Measurements from ENCODE around the gene IL18BP.
A peak's percentile ranks its signal among the peaks of the same experiment; 100 is the strongest.

IL18BP gene

GRCh38 chr11:72007587-72007986, 8.9 kb downstream of the IL18BP start:
- no peak for DNase-seq
- in situ Hi-C loops (cut with MboI; ENCODE audit: low pct_unique_long_range_greater_than_20kb, low sequenced_read_pairs): loop anchor here (25.0 kb wide), 1 partner anchor 430 kb away; the partner anchor contains the start of gene CLPB

- DNase-seq: no peak
- in situ Hi-C loops (cut with MboI; ENCODE audit: low pct_unique_long_range_greater_than_20kb, low sequenced_read_pairs): loop anchor here (25.0 kb wide), 1 partner anchor 429 kb away; the partner anchor contains the start of gene CLPB
These were observed 10.0 kb downstream of the IL18BP start for GRCh38 chr11:72008728-72009127.

- DNase-seq: no peak
- in situ Hi-C loops (cut with MboI; ENCODE audit: low pct_unique_long_range_greater_than_20kb, low sequenced_read_pairs): loop anchor here (25.0 kb wide), 1 partner anchor 428 kb away; the partner anchor contains the start of gene CLPB
These were observed 10.4 kb downstream of the IL18BP start for GRCh38 chr11:72009156-72009555.

- in situ Hi-C loops (cut with MboI; ENCODE audit: low pct_unique_long_range_greater_than_20kb, low sequenced_read_pairs): loop anchor here (25.0 kb wide), 1 partner anchor 427 kb away; the partner anchor contains the start of gene CLPB
- no peak for DNase-seq
These were observed 12.0 kb downstream of the IL18BP start for GRCh38 chr11:72010529-72011233.

- DNase-seq: no peak
- in situ Hi-C loops (cut with MboI; ENCODE audit: low pct_unique_long_range_greater_than_20kb, low sequenced_read_pairs): loop anchor here (25.0 kb wide), 1 partner anchor 425 kb away; the partner anchor contains the start of gene CLPB
These were observed 13.5 kb downstream of the IL18BP start for GRCh38 chr11:72012091-72012630.

GRCh38 chr11:72012897-72013721, 14.4 kb downstream of the IL18BP start:
- no peak for DNase-seq
- in situ Hi-C loops (cut with MboI; ENCODE audit: low pct_unique_long_range_greater_than_20kb, low sequenced_read_pairs): loop anchor here (25.0 kb wide), 1 partner anchor 424 kb away; the partner anchor contains the start of gene CLPB

- DNase-seq: no peak
- in situ Hi-C loops (cut with MboI; ENCODE audit: low pct_unique_long_range_greater_than_20kb, low sequenced_read_pairs): loop anchor here (25.0 kb wide), 1 partner anchor 423 kb away; the partner anchor contains the start of gene CLPB
These were observed 15.3 kb downstream of the IL18BP start for GRCh38 chr11:72013765-72014711.

- in situ Hi-C loops (cut with MboI; ENCODE audit: low pct_unique_long_range_greater_than_20kb, low sequenced_read_pairs): loop anchor here (25.0 kb wide), 1 partner anchor 422 kb away; the partner anchor contains the start of gene CLPB
- no peak for DNase-seq
These were observed 16.1 kb downstream of the IL18BP start for GRCh38 chr11:72014761-72015320.

GRCh38 chr11:72015511-72016061, 16.9 kb downstream of the IL18BP start:
- DNase-seq: peak; percentile 51
- in situ Hi-C loops (cut with MboI; ENCODE audit: low pct_unique_long_range_greater_than_20kb, low sequenced_read_pairs): loop anchor here (25.0 kb wide), 1 partner anchor 422 kb away; the partner anchor contains the start of gene CLPB

GRCh38 chr11:72018171-72018570, 19.5 kb downstream of the IL18BP start:
- in situ Hi-C loops (cut with MboI; ENCODE audit: low pct_unique_long_range_greater_than_20kb, low sequenced_read_pairs): loop anchor here (25.0 kb wide), 1 partner anchor 419 kb away; the partner anchor contains the start of gene CLPB
- no peak for DNase-seq

- no peak for DNase-seq
- in situ Hi-C loops (cut with MboI; ENCODE audit: low pct_unique_long_range_greater_than_20kb, low sequenced_read_pairs): loop anchor here (10.0 to 25.0 kb wide), 2 partner anchors 71 to 414 kb away; partner anchors contain the start of gene CLPB
These were observed 24.6 kb downstream of the IL18BP start for GRCh38 chr11:72023335-72023734.

GRCh38 chr11:72024069-72024754, 25.5 kb downstream of the IL18BP start:
- DNase-seq: no peak
- in situ Hi-C loops (cut with MboI; ENCODE audit: low pct_unique_long_range_greater_than_20kb, low sequenced_read_pairs): loop anchor here (10.0 to 25.0 kb wide), 2 partner anchors 71 to 413 kb away; partner anchors contain the start of gene CLPB

- in situ Hi-C loops (cut with MboI; ENCODE audit: low pct_unique_long_range_greater_than_20kb, low sequenced_read_pairs): loop anchor here (10.0 kb wide), 1 partner anchor 69 kb away; no protein-coding TSS in a partner anchor
- no peak for DNase-seq
These were observed 27.4 kb downstream of the IL18BP start for GRCh38 chr11:72026090-72026489.

- no peak for DNase-seq
- in situ Hi-C loops (cut with MboI; ENCODE audit: low pct_unique_long_range_greater_than_20kb, low sequenced_read_pairs): no loop called here
These were observed 31.9 kb downstream of the IL18BP start for GRCh38 chr11:72030472-72031045.

GRCh38 chr11:72036687-72037086, 38.0 kb downstream of the IL18BP start:
- in situ Hi-C loops (cut with MboI; ENCODE audit: low pct_unique_long_range_greater_than_20kb, low sequenced_read_pairs): no loop called here
- no peak for DNase-seq

- no peak for DNase-seq
- in situ Hi-C loops (cut with MboI; ENCODE audit: low pct_unique_long_range_greater_than_20kb, low sequenced_read_pairs): no loop called here
These were observed 39.0 kb downstream of the IL18BP start for GRCh38 chr11:72037554-72038311.
